HG03039 (cell line): ENCODE measurements around the gene HECTD2.
"Not testable (repeated sequence)": the region's sequence is repeated elsewhere in the genome, so short reads cannot be mapped to it uniquely, and the experiment has no call there.

ENCODE experiments used
- ATAC-seq: cut with Tn5 transposase; IDR thresholded peaks from one replicate; pipeline ENCODE4 v1.9.1; 2021; ENCODE audit warnings: mild to moderate bottlenecking, moderate library complexity; ENCODE audit not compliant: unreplicated experiment

HECTD2 gene

DNA sequence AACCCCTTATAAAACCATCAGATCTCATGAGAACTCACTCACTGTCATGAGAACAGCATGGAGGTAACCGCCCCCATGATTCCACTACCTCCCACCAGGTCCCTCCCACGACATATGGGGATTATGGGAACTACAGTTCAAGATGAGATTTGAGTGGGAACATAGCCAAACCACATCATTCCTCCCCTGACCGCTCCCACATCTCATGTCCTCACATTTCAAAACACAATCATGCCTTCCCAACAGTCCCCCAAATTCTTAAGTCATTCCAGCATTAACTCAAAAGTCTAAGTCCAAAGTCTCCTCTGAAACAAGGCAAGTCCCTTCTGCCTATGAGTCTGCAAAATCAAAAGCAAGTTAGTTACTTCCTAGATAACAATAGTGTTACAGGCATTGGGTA is 150.7 kb downstream of the HECTD2 start:
- not testable (repeated sequence) for ATAC-seq

DNA sequence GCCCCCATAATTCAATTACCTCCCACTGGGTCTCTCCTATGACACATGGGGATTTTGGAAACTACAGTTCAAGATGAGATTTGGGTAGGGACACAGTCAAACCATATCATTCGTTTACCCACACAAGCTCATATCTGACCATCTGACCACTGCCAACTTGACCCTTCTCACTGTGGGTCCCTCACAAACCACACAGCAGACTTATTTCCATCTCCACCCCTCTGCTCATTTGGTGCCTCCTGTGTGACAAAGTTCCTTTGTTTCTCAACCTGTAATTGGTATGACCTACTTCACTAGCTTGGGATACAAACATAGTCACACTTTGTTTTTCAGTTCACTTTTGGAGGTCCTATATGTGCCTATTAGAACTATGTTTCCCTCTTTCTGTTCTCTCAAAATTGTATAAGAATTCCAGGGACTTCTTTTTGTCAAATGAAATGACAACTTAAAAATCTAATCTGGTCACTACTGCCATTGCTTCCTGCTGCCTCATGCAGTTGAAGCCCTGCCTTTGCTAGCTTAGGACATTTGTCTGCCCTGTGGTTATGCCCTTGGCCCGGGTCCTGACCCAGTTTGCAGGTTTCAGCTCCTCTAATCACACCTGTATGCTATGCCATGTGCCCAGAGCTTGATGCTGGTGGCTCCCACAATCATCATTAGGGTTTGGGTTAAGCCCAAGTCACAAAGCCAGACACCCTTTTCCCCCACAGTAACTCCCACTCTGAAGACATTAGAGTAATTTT is 152.9 kb downstream of the HECTD2 start:
- no peak for ATAC-seq

DNA sequence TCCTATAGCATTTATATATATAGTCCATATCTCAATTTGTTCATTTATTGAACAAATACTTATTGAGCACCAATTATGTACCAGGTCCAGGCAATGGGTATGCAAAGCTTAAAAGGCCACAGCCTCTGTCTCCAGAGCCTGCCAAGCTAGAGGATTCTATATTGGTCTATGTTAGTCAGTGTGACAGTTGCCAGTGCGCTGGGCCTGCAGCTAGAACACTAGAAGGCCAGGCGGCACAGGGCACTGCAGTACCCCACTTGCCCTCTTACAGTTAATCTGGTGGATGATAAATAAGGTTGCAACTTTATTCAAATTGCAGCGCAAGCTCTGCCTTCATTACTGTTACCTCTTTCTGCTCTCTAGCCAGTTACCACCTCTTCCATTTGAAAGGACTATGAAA is 153.9 kb downstream of the HECTD2 start:
- ATAC-seq = no peak
